Spleen (tissue), 7 donors: Measurements from ENCODE around the gene MAMLD1.

ENCODE experiments used
- POLR2A ChIP-seq, 3 donors: fragments of 450-650 bp; IDR thresholded peaks; one replicate each; pipeline ENCODE4 v1.5.1; 2017; ENCODE audit warnings: antibody characterized with exemption in 3 of 3, mild to moderate bottlenecking in 1 of 3
- TF ChIP-seq, protein P1 (sequence below), 11 experiments: fragments of 200-600 bp in 7 of 11; fragments of 450-650 bp in 4 of 11; sonication (generic) in 4 of 11; IDR thresholded peaks in 8 of 11; conservative IDR thresholded peaks in 3 of 11; 1 replicate in 7 of 11; 2 replicates in 4 of 11; pipeline versions ENCODE4 v1.4.0 to v1.8.0; 2016 to 2021; ENCODE audit warnings: antibody characterized with exemption in 11 of 11, inconsistent platforms in 4 of 11, mild to moderate bottlenecking in 1 of 11
- donor health status: DM: no; HTN: no; CAD: no; lungs with moderate emphysema.
- donor health status: DM: no; HTN: no; CAD: no.
- donor health status: DM: no; HTN: no; CAD: no.

DNA sequence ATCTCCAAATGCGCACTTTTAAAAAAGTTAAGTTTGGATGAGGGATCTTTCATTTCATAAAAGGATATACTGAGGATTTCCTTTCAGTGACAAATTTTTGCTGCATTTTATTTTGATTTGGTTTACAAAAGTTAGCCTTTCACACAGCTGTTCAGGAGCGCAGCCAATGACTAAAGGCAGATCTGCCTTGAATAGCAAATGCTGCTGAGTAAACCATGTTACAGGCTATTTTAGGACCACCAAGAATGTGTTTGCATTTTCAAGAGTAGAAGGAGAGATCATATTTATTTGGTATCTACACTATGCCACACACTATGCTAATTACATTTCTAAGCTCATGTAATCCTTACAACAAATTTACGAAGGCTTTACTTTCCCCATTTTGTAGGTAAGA lies 92.1 kb downstream of the MAMLD1 start:
- TF ChIP-seq POLR2A (IDR thresholded peaks at IDR 0.05), result no peak
- TF ChIP-seq, protein P1, sequence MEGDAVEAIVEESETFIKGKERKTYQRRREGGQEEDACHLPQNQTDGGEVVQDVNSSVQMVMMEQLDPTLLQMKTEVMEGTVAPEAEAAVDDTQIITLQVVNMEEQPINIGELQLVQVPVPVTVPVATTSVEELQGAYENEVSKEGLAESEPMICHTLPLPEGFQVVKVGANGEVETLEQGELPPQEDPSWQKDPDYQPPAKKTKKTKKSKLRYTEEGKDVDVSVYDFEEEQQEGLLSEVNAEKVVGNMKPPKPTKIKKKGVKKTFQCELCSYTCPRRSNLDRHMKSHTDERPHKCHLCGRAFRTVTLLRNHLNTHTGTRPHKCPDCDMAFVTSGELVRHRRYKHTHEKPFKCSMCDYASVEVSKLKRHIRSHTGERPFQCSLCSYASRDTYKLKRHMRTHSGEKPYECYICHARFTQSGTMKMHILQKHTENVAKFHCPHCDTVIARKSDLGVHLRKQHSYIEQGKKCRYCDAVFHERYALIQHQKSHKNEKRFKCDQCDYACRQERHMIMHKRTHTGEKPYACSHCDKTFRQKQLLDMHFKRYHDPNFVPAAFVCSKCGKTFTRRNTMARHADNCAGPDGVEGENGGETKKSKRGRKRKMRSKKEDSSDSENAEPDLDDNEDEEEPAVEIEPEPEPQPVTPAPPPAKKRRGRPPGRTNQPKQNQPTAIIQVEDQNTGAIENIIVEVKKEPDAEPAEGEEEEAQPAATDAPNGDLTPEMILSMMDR (IDR thresholded peaks at IDR 0.05 in 8 of 11, conservative IDR thresholded peaks at IDR 0.05 in 3 of 11), result no peak
